Esophagus squamous epithelium (tissue), 4 donors: ENCODE results near the gene S1PR3.

Experiments
- CTCF ChIP-seq, 6 experiments: fragments of 450-650 bp in 4 of 6; fragments of 200-600 bp in 2 of 6; sonication (generic) in 2 of 6; IDR thresholded peaks; one replicate each; pipeline ENCODE4 v1.5.1; 2016 to 2019; ENCODE audit warnings: antibody characterized with exemption in 6 of 6, mild to moderate bottlenecking in 4 of 6, moderate library complexity in 4 of 6
- POLR2A ChIP-seq, 4 donors: fragments of 450-650 bp; IDR thresholded peaks; one replicate each; pipeline ENCODE4 v1.6.1; 2017; ENCODE audit warnings: antibody characterized with exemption in 4 of 4, mild to moderate bottlenecking in 4 of 4, moderate library complexity in 3 of 4

- TF ChIP-seq CTCF (IDR thresholded peaks at IDR 0.05) = no peak
- TF ChIP-seq POLR2A (IDR thresholded peaks at IDR 0.05) = no peak
Observed at GRCh38 chr9:89032661-89033060, 41.4 kb downstream of the S1PR3 start.
